ENCODE results near the gene KRTAP22-1.

Gene KRTAP22-1

GRCh38 chr21:30582870-30583269, 18.0 kb upstream of the KRTAP22-1 start:
- no peak overlapping the region for H3K27ac ChIP-seq (ENCODE audit: low read depth, low read length)
- no peaks in the 10 kb centered on the region for H3K27me3 ChIP-seq (ENCODE audit: control insufficient read depth, insufficient read depth, low read length)
- no peak overlapping the region for H3K4me3 ChIP-seq (ENCODE audit: low read depth, low read length)
- no peaks in the 10 kb centered on the region for H3K9me3 ChIP-seq (ENCODE audit: control insufficient read depth, insufficient read depth, low read length)
- no peak overlapping the region for H3K9ac ChIP-seq (ENCODE audit: low read depth, low read length)
- H3K4me1 ChIP-seq (ENCODE audit: control insufficient read depth, insufficient read depth, low read length), result no peaks in the 10 kb centered on the region
- no peaks in the 10 kb centered on the region for H3K36me3 ChIP-seq (ENCODE audit: control insufficient read depth, insufficient read depth, low read length)

GRCh38 chr21:30590297-30590696, 10.6 kb upstream of the KRTAP22-1 start, which contains the start of gene KRTAP22-2:
KRTAP22-2 (minus strand) TSS chr21:30590397.
- no peak within 1 kb of the TSS for H3K4me3 ChIP-seq (ENCODE audit: low read depth, low read length)
- H3K4me1 ChIP-seq (ENCODE audit: control insufficient read depth, insufficient read depth, low read length), result no peaks in the 10 kb centered on the region
- no peaks in the 10 kb centered on the region for H3K27me3 ChIP-seq (ENCODE audit: control insufficient read depth, insufficient read depth, low read length)
- H3K36me3 ChIP-seq (ENCODE audit: control insufficient read depth, insufficient read depth, low read length), result no peaks in the 10 kb centered on the region
- H3K27ac ChIP-seq (ENCODE audit: low read depth, low read length), result no peak within 1 kb of the TSS
- H3K9ac ChIP-seq (ENCODE audit: low read depth, low read length), result no peak within 1 kb of the TSS
- H3K9me3 ChIP-seq (ENCODE audit: control insufficient read depth, insufficient read depth, low read length), result no peaks in the 10 kb centered on the region

GRCh38 chr21:30592140-30592539, 8.7 kb upstream of the KRTAP22-1 start, which contains the start of gene KRTAP6-3:
KRTAP6-3 (plus strand) TSS chr21:30592440; CDS start chr21:30592446, 6 bp downstream.
- no peaks in the 10 kb centered on the region for H3K36me3 ChIP-seq (ENCODE audit: control insufficient read depth, insufficient read depth, low read length)
- H3K9ac ChIP-seq (ENCODE audit: low read depth, low read length), result no peak within 1 kb of the TSS
- no peak within 1 kb of the TSS for H3K27ac ChIP-seq (ENCODE audit: low read depth, low read length)
- H3K9me3 ChIP-seq (ENCODE audit: control insufficient read depth, insufficient read depth, low read length), result no peaks in the 10 kb centered on the region
- no peak within 1 kb of the TSS for H3K4me3 ChIP-seq (ENCODE audit: low read depth, low read length)
- no peaks in the 10 kb centered on the region for H3K27me3 ChIP-seq (ENCODE audit: control insufficient read depth, insufficient read depth, low read length)
- H3K4me1 ChIP-seq (ENCODE audit: control insufficient read depth, insufficient read depth, low read length), result no peaks in the 10 kb centered on the region

- Histone ChIP-seq H3K27ac (ENCODE audit: low read depth, low read length) (no peak within 1 kb of the TSS), H3K36me3 (ENCODE audit: control insufficient read depth, insufficient read depth, low read length) (no peaks in the 10 kb centered on the region), H3K9ac (ENCODE audit: low read depth, low read length) (no peak within 1 kb of the TSS), H3K4me1 (ENCODE audit: control insufficient read depth, insufficient read depth, low read length) (no peaks in the 10 kb centered on the region), H3K4me3 (ENCODE audit: low read depth, low read length) (no peak within 1 kb of the TSS), H3K9me3 (ENCODE audit: control insufficient read depth, insufficient read depth, low read length) (no peaks in the 10 kb centered on the region; the same call in 1 of the 2 replicates), H3K27me3 (ENCODE audit: control insufficient read depth, insufficient read depth, low read length) (no peaks in the 10 kb centered on the region)
Measured at GRCh38 chr21:30598802-30599201, 2.1 kb upstream of the KRTAP22-1 start, which contains the start of gene KRTAP6-2. KRTAP6-2 (minus strand) TSS chr21:30598902; CDS start chr21:30598874, 28 bp downstream.

- Histone ChIP-seq H3K9ac (ENCODE audit: low read depth, low read length) (no peak overlapping the region), H3K27ac (ENCODE audit: low read depth, low read length) (no peak overlapping the region), H3K4me1 (ENCODE audit: control insufficient read depth, insufficient read depth, low read length) (no peaks in the 10 kb centered on the region), H3K4me3 (ENCODE audit: low read depth, low read length) (no peak overlapping the region), H3K9me3 (ENCODE audit: control insufficient read depth, insufficient read depth, low read length) (0 out of 2 replicates have a peak, but pooled peaks cover under 1% of the 10 kb centered on the region), H3K36me3 (ENCODE audit: control insufficient read depth, insufficient read depth, low read length) (no peaks in the 10 kb centered on the region), H3K27me3 (ENCODE audit: control insufficient read depth, insufficient read depth, low read length) (no peaks in the 10 kb centered on the region)
Measured at GRCh38 chr21:30605968-30606367, 5.1 kb downstream of the KRTAP22-1 start.

GRCh38 chr21:30612132-30612531, 11.2 kb downstream of the KRTAP22-1 start:
- no peaks in the 10 kb centered on the region for H3K27me3 ChIP-seq (ENCODE audit: control insufficient read depth, insufficient read depth, low read length)
- no peak overlapping the region for H3K27ac ChIP-seq (ENCODE audit: low read depth, low read length)
- no peaks in the 10 kb centered on the region for H3K36me3 ChIP-seq (ENCODE audit: control insufficient read depth, insufficient read depth, low read length)
- H3K9ac ChIP-seq (ENCODE audit: low read depth, low read length), result no peak overlapping the region
- no peak overlapping the region for H3K4me3 ChIP-seq (ENCODE audit: low read depth, low read length)
- no peaks in the 10 kb centered on the region for H3K4me1 ChIP-seq (ENCODE audit: control insufficient read depth, insufficient read depth, low read length)
- H3K9me3 ChIP-seq (ENCODE audit: control insufficient read depth, insufficient read depth, low read length), result peaks cover 7% of the 10 kb centered on the region; the same call in 1 of the 2 replicates

GRCh38 chr21:30613836-30614235, 12.9 kb downstream of the KRTAP22-1 start, which contains the start of gene KRTAP6-1:
KRTAP6-1 (minus strand) TSS chr21:30613930; CDS start chr21:30613904, 26 bp downstream.
- Histone ChIP-seq H3K27me3 (ENCODE audit: control insufficient read depth, insufficient read depth, low read length) (no peaks in the 10 kb centered on the region), H3K9me3 (ENCODE audit: control insufficient read depth, insufficient read depth, low read length) (peaks cover 7% of the 10 kb centered on the region; the same call in 1 of the 2 replicates), H3K36me3 (ENCODE audit: control insufficient read depth, insufficient read depth, low read length) (no peaks in the 10 kb centered on the region)

GRCh38 chr21:30615199-30615598, 14.3 kb downstream of the KRTAP22-1 start:
- Histone ChIP-seq H3K27me3 (ENCODE audit: control insufficient read depth, insufficient read depth, low read length) (no peaks in the 10 kb centered on the region), H3K9ac (ENCODE audit: low read depth, low read length) (no peak overlapping the region), H3K4me3 (ENCODE audit: low read depth, low read length) (no peak overlapping the region), H3K36me3 (ENCODE audit: control insufficient read depth, insufficient read depth, low read length) (no peaks in the 10 kb centered on the region), H3K27ac (ENCODE audit: low read depth, low read length) (no peak overlapping the region), H3K4me1 (ENCODE audit: control insufficient read depth, insufficient read depth, low read length) (no peaks in the 10 kb centered on the region), H3K9me3 (ENCODE audit: control insufficient read depth, insufficient read depth, low read length) (peaks cover 7% of the 10 kb centered on the region; the same call in 1 of the 2 replicates)

More at GRCh38 chr21:30613836-30614235, 12.9 kb downstream of the KRTAP22-1 start, which contains the start of gene KRTAP6-1:
- no peak within 1 kb of the TSS for H3K4me3 ChIP-seq (ENCODE audit: low read depth, low read length)
- H3K27ac ChIP-seq (ENCODE audit: low read depth, low read length), result no peak within 1 kb of the TSS
- no peaks in the 10 kb centered on the region for H3K4me1 ChIP-seq (ENCODE audit: control insufficient read depth, insufficient read depth, low read length)
- H3K9ac ChIP-seq (ENCODE audit: low read depth, low read length), result no peak within 1 kb of the TSS

- H3K9ac ChIP-seq (ENCODE audit: low read depth, low read length), result no peak within 1 kb of the TSS
- H3K36me3 ChIP-seq (ENCODE audit: control insufficient read depth, insufficient read depth, low read length), result no peaks in the 10 kb centered on the region
- H3K4me1 ChIP-seq (ENCODE audit: control insufficient read depth, insufficient read depth, low read length), result no peaks in the 10 kb centered on the region
- peaks cover 9% of the 10 kb centered on the region; the same call in 1 of the 2 replicates for H3K9me3 ChIP-seq (ENCODE audit: control insufficient read depth, insufficient read depth, low read length)
- H3K27me3 ChIP-seq (ENCODE audit: control insufficient read depth, insufficient read depth, low read length), result no peaks in the 10 kb centered on the region
- no peak within 1 kb of the TSS for H3K27ac ChIP-seq (ENCODE audit: low read depth, low read length)
- no peak within 1 kb of the TSS for H3K4me3 ChIP-seq (ENCODE audit: low read depth, low read length)
Measured at GRCh38 chr21:30616125-30616524, 15.2 kb downstream of the KRTAP22-1 start, which contains the start of gene KRTAP20-1. KRTAP20-1 (plus strand) TSS chr21:30616425; CDS start chr21:30616455, 30 bp downstream.

- Histone ChIP-seq H3K27me3 (ENCODE audit: control insufficient read depth, insufficient read depth, low read length) (no peaks in the 10 kb centered on the region), H3K9me3 (ENCODE audit: control insufficient read depth, insufficient read depth, low read length) (peaks cover 16% of the 10 kb centered on the region), H3K36me3 (ENCODE audit: control insufficient read depth, insufficient read depth, low read length) (no peaks in the 10 kb centered on the region), H3K4me3 (ENCODE audit: low read depth, low read length) (no peak overlapping the region), H3K27ac (ENCODE audit: low read depth, low read length) (no peak overlapping the region), H3K4me1 (ENCODE audit: control insufficient read depth, insufficient read depth, low read length) (no peaks in the 10 kb centered on the region), H3K9ac (ENCODE audit: low read depth, low read length) (no peak overlapping the region)
Measured at GRCh38 chr21:30620080-30620479, 19.2 kb downstream of the KRTAP22-1 start.

GRCh38 chr21:30620522-30620921, 19.6 kb downstream of the KRTAP22-1 start, which contains the start of gene KRTAP20-4:
KRTAP20-4 (plus strand) TSS chr21:30620627.
- Histone ChIP-seq H3K4me3 (ENCODE audit: low read depth, low read length) (no peak within 1 kb of the TSS), H3K9me3 (ENCODE audit: control insufficient read depth, insufficient read depth, low read length) (peaks cover 19% of the 10 kb centered on the region), H3K4me1 (ENCODE audit: control insufficient read depth, insufficient read depth, low read length) (no peaks in the 10 kb centered on the region), H3K27me3 (ENCODE audit: control insufficient read depth, insufficient read depth, low read length) (no peaks in the 10 kb centered on the region), H3K36me3 (ENCODE audit: control insufficient read depth, insufficient read depth, low read length) (no peaks in the 10 kb centered on the region), H3K27ac (ENCODE audit: low read depth, low read length) (no peak within 1 kb of the TSS), H3K9ac (ENCODE audit: low read depth, low read length) (no peak within 1 kb of the TSS)
